Trophoblast cell (in vitro differentiated cells and primary cell): ENCODE data around the gene CLNK.
A peak's percentile ranks its signal among the peaks of the same experiment; 100 is the strongest.

Experiments used
- DNase-seq, 2 donors: peaks; one replicate each; pipeline ENCODE4 v3.0.0-alpha.2; 2016
- H2AFZ ChIP-seq: 2 replicates; pipeline ENCODE4 v1.6.1; 2013; ENCODE audit warnings: low read length, moderate library complexity, mild to moderate bottlenecking; ENCODE audit not compliant: insufficient read depth, poor library complexity
- H2AK5ac ChIP-seq: 2 replicates; pipeline ENCODE4 v1.6.1; 2013; ENCODE audit warnings: mild to moderate bottlenecking, low read length
- H2BK120ac ChIP-seq: 2 replicates; pipeline ENCODE4 v1.6.1; 2013; ENCODE audit warnings: low read length, mild to moderate bottlenecking, moderate library complexity; ENCODE audit not compliant: insufficient read depth, poor library complexity
- H2BK12ac ChIP-seq: 2 replicates; pipeline ENCODE4 v1.6.1; 2013; ENCODE audit warnings: mild to moderate bottlenecking, low read length, moderate library complexity
- H2BK5ac ChIP-seq: 2 replicates; pipeline ENCODE4 v1.6.1; 2013; ENCODE audit warnings: low read length, low read depth, moderate library complexity, mild to moderate bottlenecking; ENCODE audit not compliant: poor library complexity
- H3K14ac ChIP-seq: 2 replicates; pipeline ENCODE4 v1.6.1; 2013; ENCODE audit warnings: mild to moderate bottlenecking, low read length
- H3K18ac ChIP-seq: 2 replicates; pipeline ENCODE4 v1.6.1; 2013; ENCODE audit warnings: mild to moderate bottlenecking, low read length
- H3K23ac ChIP-seq: 2 replicates; pipeline ENCODE4 v1.6.1; 2013; ENCODE audit warnings: low read length
- H3K27ac ChIP-seq: 2 replicates; pipeline ENCODE4 v1.5.1; 2013; ENCODE audit warnings: low read depth, mild to moderate bottlenecking, inconsistent platforms, low read length, moderate library complexity
- H3K27me3 ChIP-seq: 2 replicates; pipeline ENCODE4 v1.6.1; 2013; ENCODE audit warnings: inconsistent platforms, mild to moderate bottlenecking, low read length, moderate library complexity; ENCODE audit not compliant: insufficient read depth
- H3K36me3 ChIP-seq, 2 experiments: 1 replicate in 1 of 2; 2 replicates in 1 of 2; pipeline ENCODE4 v1.6.1; 2013; ENCODE audit warnings: low read length in 2 of 2, mild to moderate bottlenecking in 2 of 2, moderate library complexity in 1 of 2; ENCODE audit not compliant: insufficient read depth in 2 of 2, control insufficient read depth in 1 of 2
- H3K4ac ChIP-seq: 2 replicates; pipeline ENCODE4 v1.6.1; 2013; ENCODE audit warnings: low read depth, mild to moderate bottlenecking, low read length, moderate library complexity
- H3K4me1 ChIP-seq, 2 experiments: 1 replicate in 1 of 2; 2 replicates in 1 of 2; pipeline ENCODE4 v1.6.1; 2013; ENCODE audit warnings: low read length in 2 of 2, mild to moderate bottlenecking in 2 of 2, moderate library complexity in 1 of 2; ENCODE audit not compliant: insufficient read depth in 2 of 2, control insufficient read depth in 1 of 2
- H3K4me2 ChIP-seq: 2 replicates; pipeline ENCODE4 v1.6.1; 2013; ENCODE audit warnings: inconsistent platforms, mild to moderate bottlenecking, low read length, moderate library complexity
- H3K4me3 ChIP-seq: 2 replicates; pipeline ENCODE4 v1.5.1; 2013; ENCODE audit warnings: mild to moderate bottlenecking, low read depth, low read length, inconsistent platforms
- H3K79me1 ChIP-seq: one replicate; pipeline ENCODE4 v1.6.1; 2013; ENCODE audit warnings: low read length
- H3K79me2 ChIP-seq: 2 replicates; pipeline ENCODE4 v1.6.1; 2013; ENCODE audit warnings: low read length, mild to moderate bottlenecking; ENCODE audit not compliant: control insufficient read depth, insufficient read depth, poor library complexity
- H3K9ac ChIP-seq: 2 replicates; pipeline ENCODE4 v1.6.1; 2013; ENCODE audit warnings: mild to moderate bottlenecking, low read length
- H3K9me3 ChIP-seq: 2 replicates; pipeline ENCODE4 v1.6.1; 2013; ENCODE audit warnings: low read depth, mild to moderate bottlenecking, control low read depth, inconsistent platforms, low read length; ENCODE audit not compliant: insufficient read depth
- H4K12ac ChIP-seq: 2 replicates; pipeline ENCODE4 v1.6.1; 2013; ENCODE audit warnings: low read depth, mild to moderate bottlenecking, low read length, moderate library complexity
- H4K8ac ChIP-seq: 2 replicates; pipeline ENCODE4 v1.6.1; 2013; ENCODE audit warnings: low read depth, mild to moderate bottlenecking, low read length, moderate library complexity
- H4K91ac ChIP-seq: one replicate; pipeline ENCODE4 v1.6.1; 2013; ENCODE audit warnings: low read depth, mild to moderate bottlenecking, low read length, moderate library complexity
- WGBS: extraction: QIAGEN DNeasy Blood & Tissue Kit; methylation state at CpG from one replicate; pipeline ENCODE4 v1.1.7; 2013; ENCODE audit warnings: missing lambda C conversion rate; ENCODE audit not compliant: insufficient read length, insufficient coverage; ENCODE audit errors: extremely low coverage; 5-methylcytosine and 5-hydroxymethylcytosine counted together

Gene CLNK

DNA sequence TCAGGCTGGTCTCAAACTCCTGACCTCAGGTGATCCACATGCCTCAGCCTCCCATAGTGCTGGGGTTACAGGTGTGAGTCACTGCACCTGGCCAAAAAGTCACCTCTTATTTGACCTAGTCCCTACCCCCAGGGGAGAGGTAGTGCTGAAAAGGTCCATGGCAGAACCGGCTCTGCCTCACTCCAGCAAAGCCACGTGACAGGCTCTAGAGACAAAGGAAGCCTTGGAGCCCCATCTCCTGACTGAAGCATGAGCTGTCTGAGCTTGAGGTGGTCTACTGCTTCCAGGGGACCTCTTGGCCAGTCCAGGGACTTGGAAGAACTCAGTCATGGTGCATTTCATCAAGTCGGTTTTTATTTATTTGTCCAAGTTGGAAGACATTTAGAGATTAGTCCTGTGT is 174.8 kb downstream of the CLNK start:
- no peak overlapping the region for H2BK120ac ChIP-seq
- H3K14ac ChIP-seq, result no peak overlapping the region
- no peak overlapping the region for H2BK12ac ChIP-seq
- no peaks in the 10 kb centered on the region for H3K9me3 ChIP-seq
- H3K9ac ChIP-seq, result no peak overlapping the region
- no peak overlapping the region for H3K27ac ChIP-seq
- no peak overlapping the region for H4K12ac ChIP-seq
- H3K23ac ChIP-seq, result no peak overlapping the region
- WGBS, result no CpG with 5 or more reads among the region's 3 CpGs
- no peaks in the 10 kb centered on the region for H3K36me3 ChIP-seq
- H3K79me2 ChIP-seq, result no peaks in the 10 kb centered on the region
- no peaks in the 10 kb centered on the region for H3K79me1 ChIP-seq
- no peak overlapping the region for H3K18ac ChIP-seq
- no peak overlapping the region for H2BK5ac ChIP-seq
- H2AFZ ChIP-seq, result no peak overlapping the region
- no peak overlapping the region for H2AK5ac ChIP-seq
- H3K4me3 ChIP-seq, result no peak overlapping the region
- peak in 1 of 2 donors; percentile 24 for DNase-seq
- no peak overlapping the region for H3K4me2 ChIP-seq
- no peak overlapping the region for H4K8ac ChIP-seq
- H3K27me3 ChIP-seq, result no peaks in the 10 kb centered on the region
- no peaks in the 10 kb centered on the region for H3K4me1 ChIP-seq
- H4K91ac ChIP-seq, result no peak overlapping the region
- H3K4ac ChIP-seq, result no peak overlapping the region

GRCh38 chr4:10506077-10506476 is 178.5 kb downstream of the CLNK start:
- H3K4me1 ChIP-seq, result no peaks in the 10 kb centered on the region
- H3K18ac ChIP-seq, result no peak overlapping the region
- H3K79me2 ChIP-seq, result no peaks in the 10 kb centered on the region
- H2AK5ac ChIP-seq, result no peak overlapping the region
- no peak overlapping the region for H4K91ac ChIP-seq
- H3K14ac ChIP-seq, result no peak overlapping the region
- no peaks in the 10 kb centered on the region for H3K27me3 ChIP-seq
- H2BK120ac ChIP-seq, result no peak overlapping the region
- H3K4me2 ChIP-seq, result no peak overlapping the region
- no peaks in the 10 kb centered on the region for H3K36me3 ChIP-seq
- H3K27ac ChIP-seq, result no peak overlapping the region
- no peak overlapping the region for H4K8ac ChIP-seq
- no peaks in the 10 kb centered on the region for H3K9me3 ChIP-seq
- no peak overlapping the region for H2BK5ac ChIP-seq
- no peaks in the 10 kb centered on the region for H3K79me1 ChIP-seq
- no peak overlapping the region for H4K12ac ChIP-seq
- H3K23ac ChIP-seq, result no peak overlapping the region
- no peak for DNase-seq
- no peak overlapping the region for H3K4ac ChIP-seq
- no peak overlapping the region for H2BK12ac ChIP-seq
- H3K4me3 ChIP-seq, result no peak overlapping the region
- H2AFZ ChIP-seq, result no peak overlapping the region
- no peak overlapping the region for H3K9ac ChIP-seq
- no CpG with 5 or more reads among the region's 4 CpGs for WGBS

DNA sequence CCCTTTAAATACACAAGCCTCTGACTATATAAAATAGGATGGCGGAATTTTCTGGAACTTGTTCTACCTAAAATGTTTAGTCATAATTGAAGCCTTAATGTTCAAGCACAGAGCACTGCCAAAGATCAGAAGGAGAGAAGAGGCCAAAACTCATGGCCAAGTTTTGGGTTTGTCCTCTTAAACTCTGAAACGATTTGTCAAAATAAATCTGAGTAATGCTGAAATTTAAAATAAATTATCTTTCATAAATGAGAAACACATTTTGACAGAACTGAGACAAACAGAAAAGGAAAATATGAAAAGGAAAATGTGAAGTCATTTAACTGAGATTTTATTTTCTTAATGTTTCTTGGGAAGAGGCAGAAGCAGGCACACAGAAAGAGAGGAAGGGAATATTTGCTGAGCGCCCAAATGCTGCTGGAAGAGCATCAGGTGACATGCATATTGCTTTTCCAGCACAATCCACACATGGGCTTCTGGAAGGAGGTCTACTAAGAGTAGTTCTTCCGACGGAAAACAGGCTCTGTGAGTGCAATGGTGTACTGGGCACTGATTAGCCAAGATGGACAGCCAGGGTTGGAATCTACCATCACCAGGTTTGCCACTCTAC is 179.9 kb downstream of the CLNK start:
- Histone ChIP-seq H3K36me3 (no peaks in the 10 kb centered on the region), H3K23ac (no peak overlapping the region), H3K4me2 (no peak overlapping the region), H4K12ac (no peak overlapping the region), H3K79me1 (no peaks in the 10 kb centered on the region), H3K9ac (no peak overlapping the region), H2BK120ac (no peak overlapping the region), H2AK5ac (no peak overlapping the region), H4K91ac (no peak overlapping the region), H3K79me2 (no peaks in the 10 kb centered on the region), H3K4me1 (peaks cover 0 to 2% of the 10 kb centered on the region in 2 experiments), H3K4me3 (no peak overlapping the region), H3K27me3 (no peaks in the 10 kb centered on the region), H3K4ac (no peak overlapping the region), H2AFZ (no peak overlapping the region), H4K8ac (no peak overlapping the region), H2BK5ac (no peak overlapping the region), H3K18ac (no peak overlapping the region), H3K27ac (no peak overlapping the region), H2BK12ac (no peak overlapping the region), H3K14ac (no peak overlapping the region), H3K9me3 (no peaks in the 10 kb centered on the region)
- WGBS, result no CpG with 5 or more reads among the region's 5 CpGs
- no peak for DNase-seq

- H4K91ac ChIP-seq, result no peak overlapping the region
- no peak overlapping the region for H2BK12ac ChIP-seq
- no peak overlapping the region for H3K4me3 ChIP-seq
- no peaks in the 10 kb centered on the region for H3K9me3 ChIP-seq
- no peak overlapping the region for H3K14ac ChIP-seq
- H3K9ac ChIP-seq, result no peak overlapping the region
- no peak overlapping the region for H2BK120ac ChIP-seq
- H3K79me1 ChIP-seq, result no peaks in the 10 kb centered on the region
- no peaks in the 10 kb centered on the region for H3K36me3 ChIP-seq
- no peak overlapping the region for H3K4ac ChIP-seq
- peak in 1 of 2 donors; percentile 25 for DNase-seq
- no peak overlapping the region for H3K4me2 ChIP-seq
- no peak overlapping the region for H3K23ac ChIP-seq
- no peak overlapping the region for H2AFZ ChIP-seq
- WGBS, result no CpG with 5 or more reads among the region's 5 CpGs
- no peak overlapping the region for H4K8ac ChIP-seq
- no peak overlapping the region for H2AK5ac ChIP-seq
- no peaks in the 10 kb centered on the region for H3K79me2 ChIP-seq
- no peak overlapping the region for H4K12ac ChIP-seq
- H3K18ac ChIP-seq, result no peak overlapping the region
- no peak overlapping the region for H2BK5ac ChIP-seq
- H3K4me1 ChIP-seq, result peaks cover 0 to 2% of the 10 kb centered on the region in 2 experiments
- H3K27me3 ChIP-seq, result no peaks in the 10 kb centered on the region
- H3K27ac ChIP-seq, result no peak overlapping the region
Measured at GRCh38 chr4:10502717-10503116, 181.9 kb downstream of the CLNK start.
